Neuronal stem cell (in vitro differentiated cells): ENCODE results near the gene CAB39.
A peak's percentile ranks its signal among the peaks of the same experiment; 100 is the strongest.

ENCODE experiments used
- DNase-seq: peaks from one replicate; pipeline ENCODE4 v3.0.0-alpha.2; 2013; ENCODE audit warnings: low spot score
- H2AFZ ChIP-seq: one replicate; pipeline ENCODE4 v1.6.1; 2013; ENCODE audit warnings: mild to moderate bottlenecking, low read length, inconsistent platforms
- H2AK5ac ChIP-seq: 2 replicates; pipeline ENCODE4 v1.6.1; 2013; ENCODE audit warnings: low read depth, mild to moderate bottlenecking, inconsistent platforms, low read length, moderate library complexity, mixed read lengths
- H2BK120ac ChIP-seq: 2 replicates; pipeline ENCODE4 v1.6.1; 2013; ENCODE audit warnings: low read depth, mild to moderate bottlenecking, inconsistent platforms, low read length, moderate library complexity, mixed read lengths
- H2BK12ac ChIP-seq: one replicate; pipeline ENCODE4 v1.6.1; 2013; ENCODE audit warnings: low read length, inconsistent platforms
- H2BK15ac ChIP-seq: 2 replicates; pipeline ENCODE4 v1.6.1; 2013; ENCODE audit warnings: mild to moderate bottlenecking, low read length, inconsistent platforms, mixed read lengths
- H2BK5ac ChIP-seq: one replicate; pipeline ENCODE4 v1.6.1; 2013; ENCODE audit warnings: inconsistent platforms, mild to moderate bottlenecking, low read length, moderate library complexity
- H3K14ac ChIP-seq: one replicate; pipeline ENCODE4 v1.6.1; 2013; ENCODE audit warnings: low read length, inconsistent platforms
- H3K18ac ChIP-seq: 2 replicates; pipeline ENCODE4 v1.6.1; 2013; ENCODE audit warnings: low read length, inconsistent platforms
- H3K23ac ChIP-seq: 2 replicates; pipeline ENCODE4 v1.6.1; 2013; ENCODE audit warnings: low read depth, mild to moderate bottlenecking, mixed read lengths, low read length, inconsistent platforms; ENCODE audit not compliant: poor library complexity
- H3K27ac ChIP-seq: replicated peaks from 3 replicates; pipeline ENCODE4 v1.5.1; 2013; ENCODE audit warnings: low read length, inconsistent platforms
- H3K27me3 ChIP-seq, 3 experiments: 2 replicates each; pipeline ENCODE4 v1.6.1; 2013; ENCODE audit warnings: low read length in 3 of 3, mild to moderate bottlenecking in 2 of 3, inconsistent platforms in 1 of 3, low read depth in 1 of 3, mixed read lengths in 1 of 3, moderate library complexity in 1 of 3; ENCODE audit not compliant: control insufficient read depth in 3 of 3, insufficient read depth in 3 of 3
- H3K36me3 ChIP-seq, 2 donors: replicated peaks in 1 of 2; 2 replicates each; pipeline ENCODE4 v1.6.1; 2013; ENCODE audit warnings: low read length in 2 of 2; ENCODE audit not compliant: control insufficient read depth in 2 of 2, insufficient read depth in 2 of 2
- H3K4ac ChIP-seq: 2 replicates; pipeline ENCODE4 v1.6.1; 2013; ENCODE audit warnings: inconsistent platforms, mild to moderate bottlenecking, low read length, moderate library complexity
- H3K4me1 ChIP-seq, 2 donors: 1 replicate in 1 of 2; 2 replicates in 1 of 2; pipeline ENCODE4 v1.6.1; 2013; ENCODE audit warnings: low read length in 2 of 2, low read depth in 1 of 2; ENCODE audit not compliant: control insufficient read depth in 2 of 2, insufficient read depth in 1 of 2
- H3K4me2 ChIP-seq: one replicate; pipeline ENCODE4 v1.6.1; 2013; ENCODE audit warnings: mild to moderate bottlenecking, low read length, inconsistent platforms; ENCODE audit not compliant: insufficient read depth, poor library complexity, severe bottlenecking
- H3K4me3 ChIP-seq, 2 donors: 2 replicates each; pipeline ENCODE4 v1.5.1; 2013; ENCODE audit warnings: low read length in 2 of 2, mild to moderate bottlenecking in 2 of 2, inconsistent platforms in 1 of 2, moderate library complexity in 1 of 2
- H3K79me1 ChIP-seq: one replicate; pipeline ENCODE4 v1.6.1; 2013; ENCODE audit warnings: low read depth, mild to moderate bottlenecking, inconsistent platforms, low read length, moderate library complexity
- H3K9ac ChIP-seq: one replicate; pipeline ENCODE4 v1.6.1; 2013; ENCODE audit warnings: mild to moderate bottlenecking, low read depth, low read length, inconsistent platforms; ENCODE audit not compliant: poor library complexity
- H3K9me3 ChIP-seq, 2 donors: replicated peaks in 1 of 2; 2 replicates each; pipeline versions ENCODE3 to v1.6.1; 2013; ENCODE audit warnings: low read length in 2 of 2, mild to moderate bottlenecking in 2 of 2, inconsistent platforms in 1 of 2, low read depth in 1 of 2, mixed read lengths in 1 of 2, moderate library complexity in 1 of 2; ENCODE audit not compliant: control insufficient read depth in 2 of 2, insufficient read depth in 1 of 2
- H4K8ac ChIP-seq: one replicate; pipeline ENCODE4 v1.6.1; 2013; ENCODE audit warnings: low read depth, mild to moderate bottlenecking, inconsistent platforms, low read length, moderate library complexity
- H4K91ac ChIP-seq: one replicate; pipeline ENCODE4 v1.6.1; 2013; ENCODE audit warnings: low read length, low read depth, mild to moderate bottlenecking, inconsistent platforms; ENCODE audit not compliant: poor library complexity
- WGBS, 2 donors: extraction: QIAGEN DNeasy Blood & Tissue Kit; methylation state at CpG; one replicate each; pipeline ENCODE4 v1.1.7; 2013; ENCODE audit warnings: missing lambda C conversion rate in 2 of 2, mixed read lengths in 1 of 2; ENCODE audit not compliant: insufficient read length in 2 of 2, insufficient replicate concordance in 1 of 2; ENCODE audit errors: extremely low coverage in 2 of 2; 5-methylcytosine and 5-hydroxymethylcytosine counted together

Gene CAB39

DNA sequence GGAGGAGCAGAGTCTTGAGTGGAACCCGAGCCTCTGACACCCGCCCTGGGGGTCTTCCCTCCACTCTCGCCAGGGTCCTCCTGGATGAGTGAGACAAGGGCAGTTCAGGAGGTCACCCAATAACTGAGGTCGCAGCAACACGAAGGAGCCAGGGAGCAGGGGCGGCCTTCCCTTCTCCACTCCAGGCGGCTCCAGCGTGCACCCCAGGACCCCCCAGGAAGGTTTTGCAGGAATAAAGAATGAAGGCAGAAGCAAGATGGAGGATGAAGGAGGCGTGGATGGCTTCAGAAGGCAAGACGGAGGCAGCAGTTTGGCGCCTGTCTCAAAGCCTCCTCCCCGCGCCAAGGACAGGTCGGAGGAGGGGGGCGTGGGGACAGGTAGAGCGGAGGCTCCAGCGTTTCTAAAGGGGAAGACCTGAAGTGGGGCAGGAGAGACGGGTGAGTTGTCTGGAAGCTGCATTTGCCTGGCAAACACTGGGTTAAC is 151.5 kb downstream of the CAB39 start:
- no peak overlapping the region for H2AK5ac ChIP-seq
- H3K79me1 ChIP-seq: peaks cover 7% of the 10 kb centered on the region
- H3K14ac ChIP-seq: no peak overlapping the region
- H2BK15ac ChIP-seq: no peak overlapping the region
- peak overlapping the region; percentile 50 for H3K18ac ChIP-seq
- no peak for DNase-seq
- H4K8ac ChIP-seq: peak overlapping the region; percentile 52
- peak overlapping the region; percentile 40 for H2BK5ac ChIP-seq
- H3K4me3 ChIP-seq: peak overlapping the region; percentile 82 to 93
- peaks cover 29% of the 10 kb centered on the region in 2 donors for H3K4me1 ChIP-seq
- peak overlapping the region; percentile 33 for H2BK120ac ChIP-seq
- no peak overlapping the region for H2BK12ac ChIP-seq
- H3K4me2 ChIP-seq: peak overlapping the region; percentile 83
- peaks cover 0 to 7% of the 10 kb centered on the region in 2 donors for H3K36me3 ChIP-seq
- no peak overlapping the region for H3K23ac ChIP-seq
- H3K4ac ChIP-seq: no peak overlapping the region
- peaks cover 0 to 20% (median 0%) of the 10 kb centered on the region in 3 experiments for H3K27me3 ChIP-seq
- H3K9me3 ChIP-seq: no peaks in the 10 kb centered on the region
- H4K91ac ChIP-seq: no peak overlapping the region
- H2AFZ ChIP-seq: peak overlapping the region; percentile 75
- H3K27ac ChIP-seq: no peak overlapping the region
- peak overlapping the region; percentile 85 for H3K9ac ChIP-seq
- WGBS, 2 donors: no CpG with 5 or more reads among the region's 18 CpGs

DNA sequence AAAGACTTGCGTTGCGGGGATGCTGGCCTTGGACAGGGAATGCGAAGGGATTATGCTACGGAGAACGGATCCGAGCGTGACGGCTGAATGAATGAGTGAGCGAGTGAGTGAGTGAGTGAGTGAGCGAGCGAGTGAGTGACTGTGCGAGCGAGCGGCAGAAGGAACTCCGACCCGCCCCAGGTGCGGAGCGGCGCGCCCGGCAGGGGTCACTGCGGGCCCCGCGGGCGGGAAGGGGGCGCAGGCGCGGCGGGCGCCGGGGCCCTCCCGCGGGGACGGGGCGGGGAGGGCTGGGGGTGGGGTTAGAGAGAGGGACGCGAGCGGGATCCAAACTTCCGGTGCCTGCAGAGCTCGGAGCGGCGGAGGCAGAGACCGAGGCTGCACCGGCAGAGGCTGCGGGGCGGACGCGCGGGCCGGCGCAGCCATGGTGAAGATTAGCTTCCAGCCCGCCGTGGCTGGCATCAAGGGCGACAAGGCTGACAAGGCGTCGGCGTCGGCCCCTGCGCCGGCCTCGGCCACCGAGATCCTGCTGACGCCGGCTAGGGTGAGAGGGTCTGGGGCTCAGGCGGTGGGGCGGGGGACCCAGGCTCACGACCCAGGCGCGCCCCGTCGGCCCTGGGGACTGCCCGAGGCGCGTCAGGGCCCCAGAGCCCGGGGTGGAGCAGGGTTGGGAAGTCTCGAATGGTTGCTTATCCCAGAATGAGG is 152.1 kb downstream of the CAB39 start, which contains the start of gene ITM2C:
Gene ITM2C (plus strand): TSS at position 338 of the 702 bp plus-strand sequence. CDS start 84 bp downstream, at position 422.
- peak within 1 kb of the TSS; percentile 83 for H3K4me2 ChIP-seq
- H3K23ac ChIP-seq: peak within 1 kb of the TSS; percentile 96
- no CpG with 5 or more reads among the region's 76 CpGs for WGBS, 2 donors
- DNase-seq: no peak
- peak within 1 kb of the TSS; percentile 52 for H4K8ac ChIP-seq
- H3K4me3 ChIP-seq: peak within 1 kb of the TSS; percentile 93 to 97
- peak within 1 kb of the TSS; percentile 90 for H3K14ac ChIP-seq
- H3K79me1 ChIP-seq: peaks cover 10% of the 10 kb centered on the region
- peak within 1 kb of the TSS; percentile 22 for H4K91ac ChIP-seq
- peaks cover 0 to 20% (median 0%) of the 10 kb centered on the region in 3 experiments for H3K27me3 ChIP-seq
- no peak within 1 kb of the TSS for H3K27ac ChIP-seq
- peak within 1 kb of the TSS; percentile 86 for H2AK5ac ChIP-seq
- H3K9ac ChIP-seq: peak within 1 kb of the TSS; percentile 99
- peak within 1 kb of the TSS; percentile 75 for H2AFZ ChIP-seq
- peak within 1 kb of the TSS; percentile 98 for H2BK15ac ChIP-seq
- peak within 1 kb of the TSS; percentile 64 for H2BK120ac ChIP-seq
- H3K18ac ChIP-seq: peak within 1 kb of the TSS; percentile 99
- H3K9me3 ChIP-seq: no peaks in the 10 kb centered on the region
- peaks cover 35% of the 10 kb centered on the region in 2 donors for H3K4me1 ChIP-seq
- H2BK12ac ChIP-seq: peak within 1 kb of the TSS; percentile 82
- H3K4ac ChIP-seq: no peak within 1 kb of the TSS
- H2BK5ac ChIP-seq: peak within 1 kb of the TSS; percentile 91
- H3K36me3 ChIP-seq: peaks cover 0 to 13% of the 10 kb centered on the region in 2 donors

- H4K8ac ChIP-seq: no peak overlapping the region
- H2AK5ac ChIP-seq: peak overlapping the region; percentile 86
- no peak overlapping the region for H3K4ac ChIP-seq
- peak overlapping the region; percentile 96 for H3K23ac ChIP-seq
- peaks cover 0 to 13% of the 10 kb centered on the region in 2 donors for H3K36me3 ChIP-seq
- H3K9ac ChIP-seq: peak overlapping the region; percentile 99
- whole genome bisulfite sequencing, 2 donors: no CpG with 5 or more reads among the region's 24 CpGs
- H3K4me3 ChIP-seq: peak overlapping the region; percentile 93 to 97
- peak overlapping the region; percentile 99 for H3K18ac ChIP-seq
- peak overlapping the region; percentile 91 for H2BK5ac ChIP-seq
- peaks cover 40 to 41% of the 10 kb centered on the region in 2 donors for H3K4me1 ChIP-seq
- peak overlapping the region; percentile 83 for H3K4me2 ChIP-seq
- peaks cover 15% of the 10 kb centered on the region for H3K79me1 ChIP-seq
- peak overlapping the region; percentile 75 for H2AFZ ChIP-seq
- H3K14ac ChIP-seq: peak overlapping the region; percentile 90
- H2BK120ac ChIP-seq: peak overlapping the region; percentile 64
- H2BK15ac ChIP-seq: peak overlapping the region; percentile 98
- H3K27ac ChIP-seq: no peak overlapping the region
- peak overlapping the region; percentile 22 for H4K91ac ChIP-seq
- no peaks in the 10 kb centered on the region for H3K9me3 ChIP-seq
- H3K27me3 ChIP-seq: peaks cover 0 to 20% (median 0%) of the 10 kb centered on the region in 3 experiments
- peak overlapping the region; percentile 63 for H2BK12ac ChIP-seq
- DNase-seq: no peak
These were observed 152.7 kb downstream of the CAB39 start for GRCh38 chr2:230865307-230865765.
